H1 (cell line): Measurements from ENCODE around the gene FMO5.

Experiments
- ASH2L ChIP-seq: fragments of 200-600, 300-600 bp; sonication (generic); IDR thresholded peaks from one replicate; pipeline ENCODE4 v1.7.1; 2017; ENCODE audit warnings: low read length
- ATF3 ChIP-seq: IDR thresholded peaks from 2 replicates; pipeline ENCODE4 v1.6.1; 2011; ENCODE audit warnings: low read depth, mild to moderate bottlenecking, low read length; ENCODE audit not compliant: insufficient read depth
- BACH1 ChIP-seq: IDR thresholded peaks from 2 replicates; pipeline ENCODE4 v1.6.1; 2012; ENCODE audit warnings: low read length, improper control_type of control experiment
- BCL11A ChIP-seq, 2 experiments: IDR thresholded peaks; one replicate each; pipeline ENCODE4 v1.6.1; 2011; ENCODE audit warnings: low read depth in 2 of 2, low read length in 2 of 2, mild to moderate bottlenecking in 2 of 2
- CHD2 ChIP-seq: IDR thresholded peaks from 2 replicates; pipeline ENCODE4 v1.6.1; 2012; ENCODE audit warnings: low read length, improper control_type of control experiment
- CTCF ChIP-seq, 3 experiments: IDR thresholded peaks; 1 replicate in 2 of 3; 2 replicates in 1 of 3; pipeline versions ENCODE4 v1.5.1 to v1.6.1; 2011; ENCODE audit warnings: low read length in 3 of 3, mild to moderate bottlenecking in 3 of 3, inconsistent platforms in 2 of 3, low read depth in 1 of 3, moderate library complexity in 1 of 3; ENCODE audit not compliant: insufficient read depth in 1 of 3; ENCODE audit errors: control extremely low read depth in 1 of 3
- EZH2 ChIP-seq: fragments of 200-600 bp; sonication (generic); IDR thresholded peaks from 2 replicates; pipeline ENCODE4 v1.7.1; 2012; ENCODE audit warnings: low read depth, mild to moderate bottlenecking, moderate library complexity, low read length, inconsistent platforms; ENCODE audit not compliant: severe bottlenecking
- HDAC6 ChIP-seq: IDR thresholded peaks from one replicate; pipeline ENCODE4 v1.7.1; 2012; ENCODE audit warnings: low read depth, mild to moderate bottlenecking, inconsistent platforms, low read length, moderate library complexity
- KDM5A ChIP-seq: fragments of 200-600 bp; IDR thresholded peaks from 2 replicates; pipeline ENCODE4 v1.7.1; 2012; ENCODE audit warnings: mild to moderate bottlenecking, low read length, inconsistent platforms, mixed read lengths
- MAX ChIP-seq: IDR thresholded peaks from 2 replicates; pipeline ENCODE4 v1.6.1; 2012; ENCODE audit warnings: inconsistent platforms
- POLR2A ChIP-seq, 2 experiments: IDR thresholded peaks; 1 replicate in 1 of 2; 2 replicates in 1 of 2; pipeline ENCODE4 v1.6.1; 2011; ENCODE audit warnings: low read depth in 2 of 2, low read length in 2 of 2, mild to moderate bottlenecking in 2 of 2; ENCODE audit errors: control extremely low read depth in 1 of 2
- POLR2AphosphoS5 ChIP-seq: IDR thresholded peaks from 2 replicates; pipeline ENCODE4 v1.6.1; 2011; ENCODE audit warnings: low read depth, low read length
- RNF2 ChIP-seq: fragments of 200-900, 300-1000 bp; sonication (generic); IDR thresholded peaks from 2 replicates; pipeline ENCODE4 v1.7.1; 2016; ENCODE audit warnings: borderline replicate concordance, low read depth, mild to moderate bottlenecking, antibody characterized with exemption, low read length; ENCODE audit not compliant: poor library complexity, severe bottlenecking; ENCODE audit errors: missing control alignments
- RXRA ChIP-seq: IDR thresholded peaks from 2 replicates; pipeline ENCODE4 v1.6.1; 2011; ENCODE audit warnings: low read depth, mild to moderate bottlenecking, low read length, moderate library complexity; ENCODE audit not compliant: insufficient read depth

GRCh38 chr1:147273409-147274336 is 48.5 kb upstream of the FMO5 start:
- TF ChIP-seq CTCF (IDR thresholded peaks at IDR 0.05; ENCODE audit: control extremely low read depth in 1 of 3, insufficient read depth in 1 of 3, low read depth in 1 of 3, low read length in 3 of 3) (peak in 2 of 3 experiments; percentile 52 to 53; a peak in 2 of 4 replicates), ATF3 (no peak), HDAC6 (no peak), RXRA (no peak), EZH2 (no peak), POLR2A (IDR thresholded peaks at IDR 0.05; ENCODE audit: control extremely low read depth in 1 of 2, low read depth in 2 of 2, low read length in 2 of 2) (no peak), BACH1 (no peak), RNF2 (no peak), ASH2L (no peak), BCL11A (IDR thresholded peaks at IDR 0.05; ENCODE audit: low read depth in 2 of 2, low read length in 2 of 2) (no peak), MAX (no peak), CHD2 (no peak), POLR2AphosphoS5 (no peak), KDM5A (no peak)
